GM19372 (cell line): ENCODE results near the gene PHKA1.
"Not testable (repeated sequence)": the region's sequence is repeated elsewhere in the genome, so short reads cannot be mapped to it uniquely, and the experiment has no call there.

Source experiments
- ATAC-seq: cut with Tn5 transposase; IDR thresholded peaks from one replicate; pipeline ENCODE4 v1.9.1; 2021; ENCODE audit warnings: mild to moderate bottlenecking, low read depth, moderate library complexity; ENCODE audit not compliant: unreplicated experiment

Gene PHKA1

GRCh38 chrX:72673951-72674350 lies 40.2 kb downstream of the PHKA1 start:
- not testable (repeated sequence) for ATAC-seq

- ATAC-seq, result not testable (repeated sequence)
Observed at GRCh38 chrX:72669508-72669907, 44.6 kb downstream of the PHKA1 start.

- no peak for ATAC-seq
Observed at GRCh38 chrX:72666451-72666850, 47.7 kb downstream of the PHKA1 start.

GRCh38 chrX:72663737-72664136 lies 50.4 kb downstream of the PHKA1 start:
- ATAC-seq, result no peak

GRCh38 chrX:72662020-72662747 lies 51.9 kb downstream of the PHKA1 start:
- ATAC-seq, result no peak

- ATAC-seq, result no peak
Observed at GRCh38 chrX:72659723-72660122, 54.4 kb downstream of the PHKA1 start.

- no peak for ATAC-seq
Observed at GRCh38 chrX:72652082-72652481, 62.0 kb downstream of the PHKA1 start.

GRCh38 chrX:72644946-72645345 lies 69.2 kb downstream of the PHKA1 start:
- ATAC-seq, result no peak

- no peak for ATAC-seq
Observed at GRCh38 chrX:72641611-72642010, 72.5 kb downstream of the PHKA1 start.

GRCh38 chrX:72635930-72636329 lies 78.2 kb downstream of the PHKA1 start:
- no peak for ATAC-seq

- ATAC-seq, result no peak
Observed at GRCh38 chrX:72634331-72634730, 79.8 kb downstream of the PHKA1 start.

- no peak for ATAC-seq
Observed at GRCh38 chrX:72630185-72630584, 83.9 kb downstream of the PHKA1 start.

GRCh38 chrX:72624194-72624593 lies 89.9 kb downstream of the PHKA1 start:
- no peak for ATAC-seq

GRCh38 chrX:72621625-72622485 lies 92.3 kb downstream of the PHKA1 start:
- ATAC-seq, result no peak

- no peak for ATAC-seq
Observed at GRCh38 chrX:72621163-72621562, 92.9 kb downstream of the PHKA1 start.

GRCh38 chrX:72620550-72621145 lies 93.5 kb downstream of the PHKA1 start:
- no peak for ATAC-seq

- ATAC-seq, result no peak
Observed at GRCh38 chrX:72609313-72609712, 104.8 kb downstream of the PHKA1 start.

- no peak for ATAC-seq
Observed at GRCh38 chrX:72604705-72605104, 109.4 kb downstream of the PHKA1 start.

- no peak for ATAC-seq
Observed at GRCh38 chrX:72604112-72604511, 110.0 kb downstream of the PHKA1 start.

- not testable (repeated sequence) for ATAC-seq
Observed at GRCh38 chrX:72591038-72591437, 123.1 kb downstream of the PHKA1 start.

GRCh38 chrX:72584163-72584562 lies 129.9 kb downstream of the PHKA1 start:
- no peak for ATAC-seq
